ENCODE measurements around the gene HMGB4.

The HMGB4 gene

DNA sequence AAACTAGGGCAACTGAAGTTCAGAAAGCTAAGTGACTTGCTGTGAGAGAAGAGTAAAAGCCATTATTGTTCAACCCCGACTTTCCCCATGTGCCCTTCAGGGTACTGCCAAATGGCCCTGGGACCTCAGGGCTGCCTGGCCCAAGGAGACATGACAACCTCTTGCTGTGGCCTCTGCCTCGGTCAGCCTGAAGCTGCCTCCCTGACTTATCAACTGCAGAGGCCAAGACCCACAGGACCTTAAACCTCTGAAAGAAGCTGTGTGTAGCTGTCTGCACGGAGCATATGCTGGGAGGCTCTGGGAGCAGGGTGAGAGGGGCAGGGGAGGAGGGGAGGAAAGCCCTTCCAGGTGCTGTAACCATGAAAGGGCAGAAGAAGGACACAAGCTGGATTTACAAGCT is 35.9 kb downstream of the HMGB4 start:
- no peak for DNase-seq

DNA sequence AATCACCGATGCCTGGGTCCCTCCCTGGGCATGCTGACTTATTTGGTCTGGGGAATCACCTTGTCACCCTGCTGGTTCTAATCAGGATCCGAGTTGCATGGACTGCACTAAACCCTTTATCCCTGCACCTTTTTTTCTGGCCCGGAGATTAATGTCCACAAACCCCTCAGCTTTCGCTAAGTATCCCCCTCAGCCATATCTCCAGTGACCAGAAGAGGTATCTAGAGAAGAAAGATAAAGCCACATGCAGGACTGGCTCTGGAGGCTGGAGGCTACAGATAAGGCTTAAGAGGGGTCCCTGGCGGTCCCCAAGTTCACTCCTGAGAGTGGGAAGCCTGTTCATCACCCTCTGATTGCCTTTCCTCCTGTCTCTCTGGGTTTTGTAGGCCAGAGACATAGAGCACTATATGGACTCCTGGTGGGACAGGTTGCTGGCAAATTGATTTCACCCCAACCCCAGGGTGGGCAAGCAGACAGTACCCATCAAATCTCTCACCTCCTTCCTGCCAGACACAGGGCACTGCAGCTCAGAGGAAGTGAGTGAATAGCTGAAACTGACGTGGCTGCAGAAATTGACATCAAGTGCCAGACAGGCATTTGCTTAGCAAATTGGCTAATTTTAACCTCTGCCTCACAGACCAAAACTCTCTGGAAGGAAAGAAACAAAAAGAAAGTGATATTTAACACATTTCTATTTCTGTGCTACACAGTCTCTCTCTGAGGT is 38.8 kb downstream of the HMGB4 start:
- peak; percentile 41 for DNase-seq

- peak; percentile 51 for DNase-seq
These were observed 39.3 kb downstream of the HMGB4 start for GRCh38 chr1:33903210-33903589.

DNA sequence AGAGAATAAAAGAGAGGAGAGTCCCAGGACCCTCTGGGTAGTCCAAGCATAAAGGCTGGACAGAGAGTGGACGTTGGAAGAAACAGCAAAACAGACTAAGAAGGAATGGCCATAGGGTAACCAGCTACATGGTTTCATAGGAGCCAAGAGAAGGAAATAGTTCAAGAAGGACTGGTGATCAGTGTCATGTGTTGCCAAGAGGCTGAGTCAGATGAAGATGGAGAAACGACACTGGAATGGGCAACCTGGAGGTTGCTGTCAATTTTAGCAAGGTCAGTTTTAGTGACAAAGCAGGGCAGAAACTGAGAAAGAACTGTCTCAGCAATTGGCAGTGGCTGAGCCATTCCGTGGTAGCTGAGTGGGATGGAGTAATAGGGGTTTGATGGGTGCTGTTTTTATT is 41.4 kb downstream of the HMGB4 start:
- DNase-seq, result no peak

GRCh38 chr1:33906156-33906555 is 42.3 kb downstream of the HMGB4 start:
- no peak for DNase-seq

DNA sequence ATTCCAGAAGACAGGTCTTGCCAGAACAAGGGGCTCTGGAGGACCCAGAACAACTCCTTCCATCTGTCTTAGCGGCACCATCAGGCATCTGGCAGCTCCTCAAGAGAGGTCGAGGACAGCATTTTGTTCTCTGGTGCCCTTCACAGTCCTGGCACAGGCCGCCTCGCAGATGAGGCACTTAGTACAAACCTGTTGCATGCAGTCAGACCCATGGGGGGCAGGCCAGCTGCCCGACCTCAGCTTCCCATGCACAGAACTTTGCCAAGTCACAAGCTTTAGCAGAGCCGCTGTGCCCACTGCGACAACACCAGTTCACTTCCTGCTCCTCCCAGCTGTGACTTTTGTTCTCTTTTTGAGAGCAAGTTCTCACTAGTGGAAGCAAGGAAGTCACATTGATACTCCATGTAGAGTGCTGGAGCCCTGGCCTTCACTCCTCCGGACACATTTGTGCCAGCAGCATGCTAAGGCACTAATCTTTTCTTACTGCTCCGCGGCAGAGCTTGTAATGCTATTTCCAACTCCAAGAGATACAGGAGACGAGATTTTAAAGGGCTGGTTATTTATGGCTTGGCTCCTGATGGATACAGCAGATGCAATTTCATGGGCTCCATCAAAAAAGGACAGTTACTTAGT is 44.6 kb downstream of the HMGB4 start:
- no peak for DNase-seq
